Endothelial cell of umbilical vein (primary cell): Measurements from ENCODE around the gene ERG. TPM values are rescaled to one million over a fixed set of nuclear protein-coding genes. Genes with fewer than 3 reads are reported as not detected.

Experiments
- BruUV-seq: library from RNA; stranded (reverse); fragments of 400-500 nt; replicated peaks from 2 replicates; lab custom pipeline; 2021; lab: Mats Ljungman, UMichigan
- CTCF ChIA-PET: fragments of 300-600, 350-600 bp; sonication (Branson Sonifier 250); formaldehyde crosslinking; loops from one replicate; lab custom pipeline; 2021; ENCODE audit warnings: antibody characterized with exemption, inconsistent platforms; lab: Charles Lee
- POLR2A ChIA-PET: fragments of 300-600, 350-600 bp; sonication (Branson Sonifier 250); formaldehyde crosslinking; loops from one replicate; lab custom pipeline; 2021; ENCODE audit warnings: antibody characterized with exemption, inconsistent platforms; lab: Charles Lee
- DNase-seq: peaks from one replicate; pipeline ENCODE4 v3.0.0-alpha.2; 2011; ENCODE audit warnings: low read depth, low spot score
- FAIRE-seq: peaks from 2 replicates; lab custom pipeline; 2011; peaks lifted over from hg19 to GRCh38; lab: Jason Lieb, UNC
- H2AFZ ChIP-seq: 2 replicates; pipeline ENCODE4 v1.6.0; 2012; ENCODE audit warnings: low read depth, low read length, control low read depth, inconsistent platforms
- H3K27ac ChIP-seq: 2 replicates; pipeline ENCODE4 v1.5.1; 2011; ENCODE audit warnings: low read depth, mild to moderate bottlenecking, control low read depth, low read length, moderate library complexity; ENCODE audit not compliant: insufficient read depth
- H3K27me3 ChIP-seq, 2 experiments: 2 replicates each; pipeline versions ENCODE4 v1.6.0 to v1.6.1; 2011; ENCODE audit warnings: low read length in 2 of 2, mixed read lengths in 1 of 2; ENCODE audit not compliant: control insufficient read depth in 2 of 2, insufficient read depth in 2 of 2
- H3K36me3 ChIP-seq, 2 experiments: 2 replicates in 1 of 2; 3 replicates in 1 of 2; pipeline ENCODE4 v1.5.1; 2011; ENCODE audit warnings: low read length in 2 of 2, mild to moderate bottlenecking in 1 of 2, moderate library complexity in 1 of 2; ENCODE audit not compliant: control insufficient read depth in 2 of 2, insufficient read depth in 2 of 2; ENCODE audit errors: extremely low read depth in 1 of 2
- H3K4me1 ChIP-seq: 3 replicates; pipeline ENCODE4 v1.5.1; 2011; ENCODE audit warnings: mild to moderate bottlenecking, low read length; ENCODE audit not compliant: control insufficient read depth, insufficient read depth; ENCODE audit errors: extremely low read depth
- H3K4me2 ChIP-seq: 2 replicates; pipeline ENCODE4 v1.6.1; 2011; ENCODE audit warnings: low read length, control low read depth, mixed read lengths; ENCODE audit not compliant: insufficient read depth
- H3K4me3 ChIP-seq, 3 experiments: fragments of 200-600 bp in 1 of 3; sonication (generic), shearing (Covaris generic) in 1 of 3; replicated peaks in 1 of 3; 2 replicates each; pipeline ENCODE4 v1.5.1; 2011 to 2016; ENCODE audit warnings: control low read depth in 3 of 3, low read length in 3 of 3, mild to moderate bottlenecking in 2 of 3, inconsistent platforms in 1 of 3, low read depth in 1 of 3, moderate library complexity in 1 of 3; ENCODE audit not compliant: insufficient read depth in 1 of 3
- H3K79me2 ChIP-seq: 2 replicates; pipeline ENCODE4 v1.6.0; 2012; ENCODE audit warnings: low read length, inconsistent platforms; ENCODE audit not compliant: control insufficient read depth, insufficient read depth
- H3K9ac ChIP-seq: replicated peaks from 2 replicates; pipeline ENCODE3; 2011; ENCODE audit warnings: low read length, control low read depth; ENCODE audit not compliant: insufficient read depth; ENCODE audit errors: extremely low read depth
- H3K9me1 ChIP-seq: replicated peaks from 3 replicates; pipeline ENCODE4 v1.6.0; 2011; ENCODE audit warnings: mild to moderate bottlenecking, low read length; ENCODE audit not compliant: control insufficient read depth, insufficient read depth; ENCODE audit errors: extremely low read depth
- H3K9me3 ChIP-seq: replicated peaks from 2 replicates; pipeline ENCODE4 v1.5.1; 2012; ENCODE audit warnings: low read length, inconsistent platforms; ENCODE audit not compliant: control insufficient read depth, insufficient read depth
- H4K20me1 ChIP-seq: replicated peaks from 2 replicates; pipeline ENCODE3; 2011; ENCODE audit warnings: mild to moderate bottlenecking, low read length; ENCODE audit not compliant: control insufficient read depth, insufficient read depth; ENCODE audit errors: extremely low read depth
- CTCF ChIP-seq, 2 donors: IDR thresholded peaks; 1 replicate in 1 of 2; 2 replicates in 1 of 2; pipeline ENCODE4 v1.5.1; 2011; ENCODE audit warnings: low read length in 2 of 2, mild to moderate bottlenecking in 2 of 2, moderate library complexity in 2 of 2, control low read depth in 1 of 2, inconsistent platforms in 1 of 2, low read depth in 1 of 2; ENCODE audit not compliant: insufficient read depth in 1 of 2; ENCODE audit errors: extremely low read depth in 1 of 2
- EZH2 ChIP-seq: IDR thresholded peaks from 2 replicates; pipeline ENCODE4 v1.6.1; 2012; ENCODE audit warnings: borderline replicate concordance, low read depth, mild to moderate bottlenecking, moderate library complexity, low read length, inconsistent platforms; ENCODE audit not compliant: severe bottlenecking
- FOS ChIP-seq: IDR thresholded peaks from 2 replicates; pipeline ENCODE4 v1.6.1; 2011; ENCODE audit warnings: mild to moderate bottlenecking, low read length, moderate library complexity, borderline replicate concordance; ENCODE audit not compliant: insufficient read depth
- GATA2 ChIP-seq: IDR thresholded peaks from 2 replicates; pipeline ENCODE4 v1.7.0; 2011; ENCODE audit warnings: low read depth, mild to moderate bottlenecking, moderate library complexity, mixed read lengths, low read length; ENCODE audit not compliant: insufficient read length, insufficient read depth
- JUN ChIP-seq: IDR thresholded peaks from 2 replicates; pipeline ENCODE4 v1.6.1; 2011; ENCODE audit warnings: borderline replicate concordance, low read depth; ENCODE audit not compliant: insufficient read length, insufficient read depth
- MYC ChIP-seq: IDR thresholded peaks from one replicate; pipeline ENCODE4 v1.6.1; 2011; ENCODE audit warnings: mild to moderate bottlenecking, low read depth, low read length
- POLR2A ChIP-seq: IDR thresholded peaks from 2 replicates; pipeline ENCODE4 v1.6.1; 2012; ENCODE audit warnings: low read depth, mild to moderate bottlenecking, control low read depth, low read length
- POLR2AphosphoS5 ChIP-seq: IDR thresholded peaks from 2 replicates; pipeline ENCODE4 v1.6.1; 2012; ENCODE audit warnings: low read depth, mild to moderate bottlenecking, control low read depth, low read length, moderate library complexity; ENCODE audit not compliant: insufficient read depth
- dilution Hi-C: fragments of 300-500 bp; cut with MboI; formaldehyde crosslinking; loops from one replicate; pipeline ENCODE4 v1.15.0; 2019; ENCODE audit warnings: low sequenced_read_pairs; ENCODE audit not compliant: extremely low pct_ligation_motif_present
- intact Hi-C: fragments of 100-400 bp; cut with micrococcal nuclease; formaldehyde crosslinking; loops from one replicate; pipeline ENCODE4 v1.10.0; 2022
- polyA plus RNA-seq, 4 experiments: library from polyadenylated mRNA; depleted of rRNA in 3 of 4; stranded (reverse) in 3 of 4; unstranded in 1 of 4; fragments of >200 nt; gene quantifications; 2 replicates each; pipeline versions ENCODE4 v1.2.1 to v1.2.3, GENCODE V29; 2011 to 2012; ENCODE audit warnings: missing spikeins in 1 of 4
- total RNA-seq: library from RNA; stranded (reverse); gene quantifications from 2 replicates; pipeline ENCODE4 v1.2.3, GENCODE V29; 2021
- TF ChIP-seq, protein P1 (sequence below): IDR thresholded peaks from 2 replicates; pipeline ENCODE4 v1.6.1; 2011; ENCODE audit not compliant: insufficient read depth, insufficient read length

The ERG gene
- total and polyA plus RNA-seq, 2 donors (not counting 3 experiments of a cell fraction or from before 2014, with no cell fraction given), result 173 to 210 TPM

GRCh38 chr21:38367646-38368045, 130.6 kb downstream of the ERG start:
- H4K20me1 ChIP-seq, result no peaks in the 10 kb centered on the region
- H3K4me3 ChIP-seq, result no peak overlapping the region
- BruUV-seq, result no TSS peak
- DNase-seq (no peak), FAIRE-seq (no peak)
- no peaks in the 10 kb centered on the region for H3K36me3 ChIP-seq
- ChIA-PET CTCF (no interaction called here), POLR2A (no interaction called here)
- no peak overlapping the region for H3K4me2 ChIP-seq
- no peak for TF ChIP-seq EZH2
- no peak for TF ChIP-seq MYC
- no peak for TF ChIP-seq FOS
- TF ChIP-seq JUN, result no peak
- TF ChIP-seq, protein P1, sequence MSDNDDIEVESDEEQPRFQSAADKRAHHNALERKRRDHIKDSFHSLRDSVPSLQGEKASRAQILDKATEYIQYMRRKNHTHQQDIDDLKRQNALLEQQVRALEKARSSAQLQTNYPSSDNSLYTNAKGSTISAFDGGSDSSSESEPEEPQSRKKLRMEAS, result no peak
- TF ChIP-seq GATA2, result no peak
- no peak for TF ChIP-seq CTCF (IDR thresholded peaks at IDR 0.05; ENCODE audit: extremely low read depth in 1 of 2, insufficient read depth in 1 of 2, low read depth in 1 of 2, low read length in 2 of 2)
- TF ChIP-seq POLR2A, result no peak
- TF ChIP-seq POLR2AphosphoS5, result no peak
- no peaks in the 10 kb centered on the region for H3K9me3 ChIP-seq
- no peaks in the 10 kb centered on the region for H3K79me2 ChIP-seq
- H3K9me1 ChIP-seq, result no peaks in the 10 kb centered on the region
- no peak overlapping the region for H3K9ac ChIP-seq
- no peaks in the 10 kb centered on the region for H3K27me3 ChIP-seq
- no peak overlapping the region for H3K27ac ChIP-seq
- dilution Hi-C loops, result no loop called here
- no peak overlapping the region for H2AFZ ChIP-seq
- intact Hi-C loops, result no loop called here
- H3K4me1 ChIP-seq, result no peaks in the 10 kb centered on the region
